HEK293 (cell line): ENCODE measurements around the gene DSP.

ENCODE experiments used
- CTCF ChIP-seq: fragments of 450-650 bp; formaldehyde crosslinking; IDR thresholded peaks from 2 replicates; pipeline ENCODE4 v1.5.1; 2016; ENCODE audit warnings: missing biosample characterization, missing genetic modification characterization
- HOXC10 ChIP-seq: sonication (generic); formaldehyde crosslinking; IDR thresholded peaks from 2 replicates; pipeline ENCODE4 v1.8.1; 2023; ENCODE audit warnings: mild to moderate bottlenecking, missing genetic modification reagents
- REPIN1 ChIP-seq: fragments of 450-650 bp; formaldehyde crosslinking; IDR thresholded peaks from 2 replicates; pipeline ENCODE4 v1.5.1; 2017; ENCODE audit warnings: missing biosample characterization, missing genetic modification characterization, low read depth
- ZEB2 ChIP-seq: fragments of 450-650 bp; formaldehyde crosslinking; IDR thresholded peaks from 2 replicates; pipeline ENCODE4 v1.5.1; 2016; ENCODE audit warnings: missing biosample characterization, missing genetic modification characterization
- ZNF169 ChIP-seq: fragments of 450-650 bp; formaldehyde crosslinking; IDR thresholded peaks from 2 replicates; pipeline ENCODE4 v1.5.1; 2016; ENCODE audit warnings: missing biosample characterization, missing genetic modification characterization
- ZNF175 ChIP-seq: fragments of 450-650 bp; formaldehyde crosslinking; IDR thresholded peaks from 2 replicates; pipeline ENCODE4 v1.5.1; 2016; ENCODE audit warnings: missing biosample characterization, missing genetic modification characterization
- ZNF239 ChIP-seq: fragments of 450-650 bp; formaldehyde crosslinking; IDR thresholded peaks from 2 replicates; pipeline ENCODE4 v1.5.1; 2016; ENCODE audit warnings: missing biosample characterization, missing genetic modification characterization
- ZNF501 ChIP-seq: fragments of 450-650 bp; formaldehyde crosslinking; IDR thresholded peaks from 2 replicates; pipeline ENCODE4 v1.5.1; 2016; ENCODE audit warnings: missing biosample characterization, missing genetic modification characterization
- ZNF530 ChIP-seq: fragments of 450-650 bp; formaldehyde crosslinking; IDR thresholded peaks from 2 replicates; pipeline ENCODE4 v1.5.1; 2016; ENCODE audit warnings: low read depth, missing biosample characterization, missing genetic modification characterization
- ZNF600 ChIP-seq: fragments of 450-650 bp; formaldehyde crosslinking; IDR thresholded peaks from 2 replicates; pipeline ENCODE4 v1.5.1; 2016; ENCODE audit warnings: missing biosample characterization, missing genetic modification characterization
- ZNF677 ChIP-seq: fragments of 450-650 bp; IDR thresholded peaks from 2 replicates; pipeline ENCODE4 v1.5.0; 2018; ENCODE audit warnings: missing biosample characterization, mild to moderate bottlenecking, missing genetic modification characterization, moderate library complexity
- ZNF843 ChIP-seq: fragments of 450-650 bp; formaldehyde crosslinking; IDR thresholded peaks from 2 replicates; pipeline ENCODE4 v1.5.1; 2016; ENCODE audit warnings: missing biosample characterization, missing genetic modification characterization
- ZSCAN18 ChIP-seq: fragments of 450-650 bp; formaldehyde crosslinking; IDR thresholded peaks from 2 replicates; pipeline ENCODE4 v1.5.1; 2016; ENCODE audit warnings: missing biosample characterization, missing genetic modification characterization
- ZSCAN30 ChIP-seq: fragments of 450-650 bp; IDR thresholded peaks from 2 replicates; pipeline ENCODE4 v1.5.1; 2018; ENCODE audit warnings: missing biosample characterization, mild to moderate bottlenecking, missing genetic modification characterization, moderate library complexity

- TF ChIP-seq ZNF677 (tag by site-specific recombination) (no peak), ZNF843 (tag by site-specific recombination) (no peak), ZSCAN30 (no peak), ZSCAN18 (tag by site-specific recombination) (no peak), CTCF (no peak), ZEB2 (tag by site-specific recombination) (no peak), ZNF169 (tag by site-specific recombination) (no peak), ZNF175 (no peak), REPIN1 (tag by site-specific recombination) (no peak), ZNF600 (tag by site-specific recombination) (no peak), ZNF530 (tag by site-specific recombination) (no peak), ZNF239 (tag by site-specific recombination) (no peak), HOXC10 (CRISPR knock-in tag) (no peak), ZNF501 (no peak)
These were observed 12.9 kb upstream of the DSP start for GRCh38 chr6:7528565-7528964.
